ENCODE data around the gene ASB10. TPM values are rescaled to one million over a fixed set of nuclear protein-coding genes. Genes with fewer than 3 reads are reported as not detected.

Gene ASB10, protein sequence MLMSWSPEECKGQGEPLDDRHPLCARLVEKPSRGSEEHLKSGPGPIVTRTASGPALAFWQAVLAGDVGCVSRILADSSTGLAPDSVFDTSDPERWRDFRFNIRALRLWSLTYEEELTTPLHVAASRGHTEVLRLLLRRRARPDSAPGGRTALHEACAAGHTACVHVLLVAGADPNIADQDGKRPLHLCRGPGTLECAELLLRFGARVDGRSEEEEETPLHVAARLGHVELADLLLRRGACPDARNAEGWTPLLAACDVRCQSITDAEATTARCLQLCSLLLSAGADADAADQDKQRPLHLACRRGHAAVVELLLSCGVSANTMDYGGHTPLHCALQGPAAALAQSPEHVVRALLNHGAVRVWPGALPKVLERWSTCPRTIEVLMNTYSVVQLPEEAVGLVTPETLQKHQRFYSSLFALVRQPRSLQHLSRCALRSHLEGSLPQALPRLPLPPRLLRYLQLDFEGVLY
- total RNA-seq, result not detected

DNA sequence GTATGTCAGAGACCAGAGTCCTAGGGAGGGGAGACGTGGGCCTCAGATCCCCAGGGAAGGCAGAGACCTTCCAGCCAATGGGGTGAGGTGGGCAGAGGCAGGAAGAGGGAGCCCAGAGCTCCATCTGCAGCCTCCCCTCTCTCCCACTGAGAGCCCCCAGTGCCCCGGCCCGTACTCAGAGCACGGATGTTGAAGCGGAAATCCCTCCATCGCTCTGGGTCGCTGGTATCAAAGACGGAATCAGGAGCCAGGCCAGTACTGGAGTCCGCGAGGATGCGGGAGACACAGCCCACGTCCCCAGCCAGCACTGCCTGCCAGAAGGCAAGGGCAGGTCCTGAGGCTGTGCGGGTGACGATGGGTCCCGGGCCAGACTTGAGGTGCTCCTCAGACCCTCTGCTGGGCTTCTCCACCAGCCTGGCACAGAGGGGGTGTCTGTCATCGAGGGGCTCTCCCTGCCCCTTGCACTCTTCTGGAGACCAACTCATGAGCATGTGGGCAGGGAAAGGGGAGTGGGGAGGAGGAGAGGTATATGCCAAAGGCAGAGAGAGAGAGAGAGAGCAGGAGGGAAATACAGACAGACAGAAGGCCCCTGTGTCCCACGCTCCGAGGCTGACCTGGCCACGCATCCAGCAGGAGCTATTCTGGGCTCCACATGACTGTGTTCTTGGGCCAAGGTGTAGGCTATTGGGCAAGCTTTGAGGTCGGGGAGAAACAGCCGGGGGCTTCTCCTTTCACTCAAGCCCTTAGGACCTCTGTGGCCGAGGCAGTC lies at the start of gene ASB10:
ASB10 (minus strand) TSS at position 611 of the 769 bp plus-strand sequence; CDS start at position 491, 120 bp downstream.
- peaks cover 3% of the 10 kb centered on the region for H3K27me3 Mint-ChIP-seq
- no peak for DNase-seq
- H3K4me3 Mint-ChIP-seq, result no peak within 1 kb of the TSS
- no peak within 1 kb of the TSS for H3K27ac Mint-ChIP-seq
- CTCF ChIA-PET, result no interaction called here
- no peaks in the 10 kb centered on the region for H3K4me1 Mint-ChIP-seq (ENCODE audit: low read depth)
- H3K9me3 Mint-ChIP-seq, result no peaks in the 10 kb centered on the region
- POLR2A ChIA-PET, result no interaction called here
- no peaks in the 10 kb centered on the region for H3K36me3 Mint-ChIP-seq
- intact Hi-C loops (cut with micrococcal nuclease), result no loop called here

DNA sequence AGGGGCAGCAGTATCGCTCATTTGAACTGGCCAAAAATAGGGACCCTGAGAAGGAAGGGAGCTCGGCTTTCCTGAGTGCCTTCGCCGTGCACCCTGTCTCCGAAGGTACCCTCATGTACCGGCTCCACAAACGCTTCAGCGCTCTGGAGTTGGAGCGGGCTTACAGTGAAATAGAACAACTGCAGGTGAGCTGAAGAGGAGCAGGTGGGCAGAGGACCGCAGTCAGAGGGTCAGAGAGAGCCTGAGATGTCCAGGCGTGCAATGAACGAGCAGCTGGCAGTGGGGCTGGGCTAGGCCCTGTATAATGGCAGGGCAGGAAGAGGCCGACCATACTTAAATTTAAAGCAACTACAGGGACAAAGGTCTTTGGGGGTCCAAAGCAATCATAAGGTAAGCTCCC lies 49.4 kb upstream of the ASB10 start:
- Mint-ChIP-seq H3K9me3 (no peaks in the 10 kb centered on the region), H3K4me1 (ENCODE audit: low read depth) (peaks cover 25% of the 10 kb centered on the region), H3K36me3 (peaks cover 30% of the 10 kb centered on the region), H3K27me3 (no peaks in the 10 kb centered on the region), H3K4me3 (no peak overlapping the region), H3K27ac (no peak overlapping the region)
- POLR2A ChIA-PET, result interaction anchor here (2.5 kb wide), 1 partner anchor 10 kb away, joined by 10 read pairs; the partner anchor contains the start of gene ABCF2
- DNase-seq, result no peak
- CTCF ChIA-PET, result interaction anchor here (0.8 to 2.2 kb wide), 3 partner anchors 10 to 73 kb away, joined by 3 to 12 read pairs (median 4); partner anchors contain the start of gene GBX1
- intact Hi-C loops (cut with micrococcal nuclease), result no loop called here

DNA sequence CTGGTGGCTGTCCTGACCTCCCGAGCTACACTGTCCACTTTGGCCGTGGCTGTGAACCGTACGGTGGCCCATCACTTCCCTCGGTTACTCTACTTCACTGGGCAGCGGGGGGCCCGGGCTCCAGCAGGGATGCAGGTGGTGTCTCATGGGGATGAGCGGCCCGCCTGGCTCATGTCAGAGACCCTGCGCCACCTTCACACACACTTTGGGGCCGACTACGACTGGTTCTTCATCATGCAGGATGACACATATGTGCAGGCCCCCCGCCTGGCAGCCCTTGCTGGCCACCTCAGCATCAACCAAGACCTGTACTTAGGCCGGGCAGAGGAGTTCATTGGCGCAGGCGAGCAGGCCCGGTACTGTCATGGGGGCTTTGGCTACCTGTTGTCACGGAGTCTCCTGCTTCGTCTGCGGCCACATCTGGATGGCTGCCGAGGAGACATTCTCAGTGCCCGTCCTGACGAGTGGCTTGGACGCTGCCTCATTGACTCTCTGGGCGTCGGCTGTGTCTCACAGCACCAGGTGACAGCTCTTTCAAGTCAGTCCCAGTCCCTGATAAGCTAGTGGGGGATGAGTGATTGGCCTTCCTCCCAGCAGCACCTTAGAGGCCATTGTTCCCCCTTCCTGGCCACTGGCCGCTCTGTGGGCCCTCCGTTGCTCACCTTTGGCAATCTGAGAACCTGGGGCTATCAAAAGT lies 48.2 kb upstream of the ASB10 start:
- Mint-ChIP-seq H3K27me3 (no peaks in the 10 kb centered on the region), H3K36me3 (peaks cover 29% of the 10 kb centered on the region), H3K9me3 (no peaks in the 10 kb centered on the region), H3K4me1 (ENCODE audit: low read depth) (peaks cover 29% of the 10 kb centered on the region), H3K27ac (no peak overlapping the region), H3K4me3 (no peak overlapping the region)
- ChIA-PET POLR2A (no interaction called here), CTCF (interaction anchor here (3.6 kb wide), 1 partner anchor 9 kb away, joined by 37 read pairs; no protein-coding TSS in a partner anchor)
- no peak for DNase-seq
- intact Hi-C loops (cut with micrococcal nuclease), result no loop called here

DNA sequence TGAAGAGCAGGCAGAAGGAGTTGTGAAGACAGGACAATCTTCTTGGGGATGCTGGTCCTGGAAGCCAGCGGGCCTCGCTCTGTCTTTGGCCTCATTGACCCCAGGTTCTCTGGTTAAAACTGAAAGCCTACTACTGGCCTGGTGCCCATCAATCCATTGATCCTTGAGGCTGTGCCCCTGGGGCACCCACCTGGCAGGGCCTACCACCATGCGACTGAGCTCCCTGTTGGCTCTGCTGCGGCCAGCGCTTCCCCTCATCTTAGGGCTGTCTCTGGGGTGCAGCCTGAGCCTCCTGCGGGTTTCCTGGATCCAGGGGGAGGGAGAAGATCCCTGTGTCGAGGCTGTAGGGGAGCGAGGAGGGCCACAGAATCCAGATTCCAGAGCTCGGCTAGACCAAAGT lies 46.8 kb upstream of the ASB10 start:
- intact Hi-C loops (cut with micrococcal nuclease), result loop anchor here (1.0 to 2.0 kb wide), 5 partner anchors 10 to 399 kb away; partner anchors contain the start of gene FASTK
- peaks cover 29% of the 10 kb centered on the region for H3K4me1 Mint-ChIP-seq (ENCODE audit: low read depth)
- CTCF ChIA-PET, result interaction anchor here (1.0 to 3.6 kb wide), 3 partner anchors 10 to 13 kb away, joined by 3 to 37 read pairs (median 8); no protein-coding TSS in a partner anchor
- DNase-seq, result no peak
- no peaks in the 10 kb centered on the region for H3K9me3 Mint-ChIP-seq
- POLR2A ChIA-PET, result interaction anchor here (3.1 kb wide), 1 partner anchor 10 kb away, joined by 19 read pairs; no protein-coding TSS in a partner anchor
- H3K27me3 Mint-ChIP-seq, result no peaks in the 10 kb centered on the region
- peaks cover 23% of the 10 kb centered on the region for H3K36me3 Mint-ChIP-seq
- H3K27ac Mint-ChIP-seq, result peak overlapping the region; percentile 99
- peak overlapping the region; percentile 100 for H3K4me3 Mint-ChIP-seq

DNA sequence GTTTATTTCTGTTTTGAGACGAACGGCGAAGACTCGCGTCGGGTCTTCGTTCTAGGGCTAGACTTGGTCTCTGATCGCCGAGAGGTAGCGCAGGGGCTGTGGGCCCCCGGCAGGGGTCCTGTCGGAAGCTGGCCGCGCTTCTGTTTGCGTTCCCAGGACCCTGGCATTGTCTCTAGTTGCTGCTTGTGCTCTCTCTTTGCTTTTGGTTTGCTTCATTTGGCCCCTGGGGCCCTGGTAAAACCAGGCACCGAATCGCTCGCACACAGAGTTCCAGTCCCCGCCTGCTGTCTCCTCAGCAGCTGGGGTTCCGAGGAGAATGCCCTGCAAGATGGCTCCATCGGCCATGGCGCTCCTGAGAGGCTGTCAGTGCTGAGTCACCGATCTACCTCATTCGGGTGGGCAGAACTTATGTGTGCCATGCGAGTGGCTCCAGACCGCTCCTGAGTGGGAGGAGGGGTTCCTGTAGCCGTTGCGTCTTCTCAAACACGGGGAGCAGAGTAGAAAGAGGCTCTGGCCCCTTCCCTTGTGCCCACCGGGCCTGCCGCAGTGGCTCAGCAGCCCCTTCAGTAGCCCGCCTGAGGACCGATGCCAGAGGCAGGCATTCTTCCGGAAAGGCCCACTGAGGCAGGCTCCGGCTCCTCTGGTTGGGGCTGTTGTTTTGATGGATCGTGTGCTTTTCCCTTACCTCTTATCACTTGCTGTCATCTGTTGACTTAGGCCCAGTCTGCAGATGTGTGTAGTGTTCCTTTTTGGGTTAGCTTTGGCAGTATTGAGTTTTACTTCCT lies 46.1 kb upstream of the ASB10 start:
- POLR2A ChIA-PET, result interaction anchor here (0.6 to 3.1 kb wide), 2 partner anchors 11 to 215 kb away, joined by 3 to 19 read pairs; no protein-coding TSS in a partner anchor
- H3K4me1 Mint-ChIP-seq (ENCODE audit: low read depth), result peaks cover 31% of the 10 kb centered on the region
- intact Hi-C loops (cut with micrococcal nuclease), result loop anchor here (1.0 to 2.0 kb wide), 5 partner anchors 11 to 400 kb away; partner anchors contain the start of gene FASTK
- peak; percentile 88 for DNase-seq
- H3K9me3 Mint-ChIP-seq, result no peaks in the 10 kb centered on the region
- CTCF ChIA-PET, result interaction anchor here (1.5 to 3.6 kb wide), 2 partner anchors 11 to 13 kb away, joined by 8 to 37 read pairs; no protein-coding TSS in a partner anchor
- no peaks in the 10 kb centered on the region for H3K27me3 Mint-ChIP-seq
- H3K36me3 Mint-ChIP-seq, result peaks cover 23% of the 10 kb centered on the region
- H3K27ac Mint-ChIP-seq, result peak overlapping the region; percentile 99
- H3K4me3 Mint-ChIP-seq, result peak overlapping the region; percentile 100

DNA sequence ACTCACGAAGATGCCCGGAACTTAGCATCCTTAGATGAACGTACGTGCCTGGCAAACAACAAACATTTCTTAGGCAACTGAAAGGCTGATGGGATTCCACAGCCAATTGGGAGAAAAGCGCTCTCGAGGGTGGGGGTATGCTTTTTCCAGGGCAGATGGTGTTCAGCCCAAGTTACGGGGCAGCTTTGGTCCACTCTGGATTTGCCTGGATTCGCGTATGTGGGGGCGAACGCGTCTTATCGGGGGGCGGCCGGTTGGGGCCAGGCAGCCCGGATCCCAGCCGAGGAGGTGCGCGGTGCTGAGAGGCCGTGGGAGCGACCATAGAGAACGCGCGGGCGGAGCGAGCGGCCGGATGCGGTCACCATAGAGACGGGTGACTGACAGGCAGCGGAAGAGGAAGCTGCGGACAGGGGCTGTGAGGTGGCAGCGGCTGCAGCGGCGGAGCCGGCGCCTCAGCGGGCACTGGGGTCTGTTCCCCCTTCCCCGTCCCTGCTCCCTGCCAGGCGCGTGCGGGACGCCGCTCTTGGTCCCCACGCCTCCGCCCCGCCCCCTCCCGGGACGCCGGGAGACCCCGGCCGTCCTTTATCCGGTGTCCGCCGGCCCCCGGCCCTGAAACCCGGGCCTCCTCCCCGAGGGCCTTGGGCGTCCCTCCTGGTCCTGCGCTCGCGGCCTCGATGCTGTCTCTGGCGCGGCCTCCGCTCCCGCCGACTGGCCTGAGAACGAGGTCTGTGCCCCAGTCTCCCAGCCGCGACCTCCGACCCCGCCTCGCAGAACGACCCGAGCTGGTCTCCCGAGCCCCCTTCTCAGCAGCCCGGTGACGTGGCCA lies 45.3 kb upstream of the ASB10 start, which contains the start of gene CHPF2:
CHPF2 (plus strand) TSS at position 393 of the 826 bp plus-strand sequence. CDS start 1,529 bp downstream, outside the sequence.
- H3K4me1 Mint-ChIP-seq (ENCODE audit: low read depth), result peaks cover 38% of the 10 kb centered on the region
- CTCF ChIA-PET, result interaction anchor here (1.5 to 3.6 kb wide), 2 partner anchors 11 to 14 kb away, joined by 8 to 37 read pairs; no protein-coding TSS in a partner anchor
- DNase-seq, result peak; percentile 95
- H3K9me3 Mint-ChIP-seq, result no peaks in the 10 kb centered on the region
- intact Hi-C loops (cut with micrococcal nuclease), result loop anchor here (2.0 kb wide), 4 partner anchors 60 to 400 kb away; partner anchors contain the start of gene FASTK
- H3K27me3 Mint-ChIP-seq, result no peaks in the 10 kb centered on the region
- peaks cover 23% of the 10 kb centered on the region for H3K36me3 Mint-ChIP-seq
- peak within 1 kb of the TSS; percentile 100 for H3K4me3 Mint-ChIP-seq
- POLR2A ChIA-PET, result interaction anchor here (0.6 to 3.1 kb wide), 2 partner anchors 11 to 214 kb away, joined by 3 to 19 read pairs; no protein-coding TSS in a partner anchor
- H3K27ac Mint-ChIP-seq, result peak within 1 kb of the TSS; percentile 99

DNA sequence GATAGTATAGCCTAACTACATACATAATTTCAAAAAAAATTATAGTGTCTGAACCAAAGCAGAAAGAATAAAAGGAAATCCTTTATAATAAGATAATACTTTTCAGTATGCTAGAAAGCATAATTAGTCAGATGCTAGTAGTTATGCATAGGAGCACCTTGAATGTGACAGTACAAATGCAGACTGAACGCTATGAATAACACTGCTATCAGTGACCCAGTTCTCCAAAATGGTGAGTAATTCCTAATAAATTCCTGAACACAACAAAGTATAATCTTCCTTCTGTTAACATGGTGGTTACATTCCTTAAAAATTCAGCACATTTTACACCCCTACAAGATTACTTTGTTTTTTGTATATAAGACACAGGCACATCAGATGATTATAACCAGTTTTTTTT lies 44.0 kb upstream of the ASB10 start:
- H3K36me3 Mint-ChIP-seq, result peaks cover 18% of the 10 kb centered on the region
- H3K4me3 Mint-ChIP-seq, result no peak overlapping the region
- H3K9me3 Mint-ChIP-seq, result no peaks in the 10 kb centered on the region
- no peak for DNase-seq
- H3K27ac Mint-ChIP-seq, result no peak overlapping the region
- POLR2A ChIA-PET, result no interaction called here
- intact Hi-C loops (cut with micrococcal nuclease), result no loop called here
- CTCF ChIA-PET, result interaction anchor here (1.0 kb wide), 1 partner anchor 13 kb away, joined by 3 read pairs; no protein-coding TSS in a partner anchor
- H3K4me1 Mint-ChIP-seq (ENCODE audit: low read depth), result peaks cover 48% of the 10 kb centered on the region
- no peaks in the 10 kb centered on the region for H3K27me3 Mint-ChIP-seq

DNA sequence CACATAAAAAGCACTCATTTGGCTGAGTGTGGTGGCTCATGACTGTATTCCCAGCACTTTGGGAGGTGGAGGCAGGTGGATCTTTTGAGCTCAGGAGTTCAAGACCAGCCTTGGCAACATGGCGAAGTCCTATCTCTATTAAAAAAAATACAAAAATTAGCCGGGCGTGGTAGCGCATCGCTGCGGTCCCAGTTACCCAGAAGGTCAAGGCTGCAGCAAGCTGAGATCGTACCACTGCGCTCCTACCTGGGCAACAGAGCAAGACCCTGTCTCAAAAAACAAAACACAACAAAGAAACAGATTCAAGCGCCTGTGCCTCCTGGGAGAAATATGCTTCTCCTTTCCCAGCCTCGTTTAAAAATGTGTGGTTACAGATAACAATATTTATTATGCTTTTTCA lies 42.2 kb upstream of the ASB10 start:
- H3K4me3 Mint-ChIP-seq, result no peak overlapping the region
- intact Hi-C loops (cut with micrococcal nuclease), result loop anchor here (5.0 to 10.0 kb wide), 3 partner anchors 112 to 1394 kb away; partner anchors contain the start of genes RHEB and ZNF862

DNA sequence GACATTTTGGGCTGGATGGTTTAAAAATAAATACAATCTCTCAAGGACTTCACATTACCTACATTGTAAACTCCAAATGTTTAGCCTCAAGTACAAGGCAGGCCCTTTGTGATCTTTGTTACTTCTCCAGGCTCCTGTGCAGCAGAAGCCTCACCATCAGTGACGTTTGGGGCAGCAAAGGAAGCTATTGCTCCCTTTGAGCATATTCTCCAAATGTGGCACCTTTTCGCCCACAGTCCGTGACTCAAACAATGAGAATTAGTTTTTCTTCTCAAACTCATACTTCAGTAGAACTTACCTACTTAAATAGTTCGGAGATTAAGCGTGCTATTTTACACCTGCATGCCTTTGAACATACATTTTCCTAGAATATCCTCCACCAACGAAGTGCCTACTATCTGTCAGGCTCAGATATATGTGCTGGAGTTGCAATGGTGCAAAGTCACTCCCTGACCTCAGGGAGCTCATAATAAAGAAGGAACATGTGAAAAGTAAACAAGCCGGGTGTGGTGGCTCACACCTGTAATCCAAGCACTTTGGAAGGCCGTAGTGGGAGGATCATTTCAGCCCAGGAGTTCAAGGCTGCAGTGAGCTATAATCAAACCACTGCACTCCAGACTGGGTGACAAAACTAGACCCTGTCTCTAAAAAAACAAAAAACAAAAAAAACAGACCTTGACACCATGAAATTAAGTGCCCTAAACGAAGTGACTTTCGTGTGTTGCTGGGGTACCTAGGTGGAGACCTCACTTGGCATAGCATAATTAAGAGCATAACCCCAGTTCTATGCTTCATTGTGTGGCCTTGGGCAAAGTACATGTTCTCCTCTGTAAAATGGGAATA lies 41.2 kb upstream of the ASB10 start:
- Mint-ChIP-seq H3K4me3 (peak overlapping the region; percentile 99), H3K27ac (peak overlapping the region; percentile 54), H3K9me3 (no peaks in the 10 kb centered on the region), H3K27me3 (no peaks in the 10 kb centered on the region), H3K4me1 (ENCODE audit: low read depth) (peaks cover 51% of the 10 kb centered on the region), H3K36me3 (peaks cover 29% of the 10 kb centered on the region)
- ChIA-PET POLR2A (interaction anchor here (1.0 to 2.3 kb wide), 3 partner anchors 9 to 113 kb away, joined by 3 to 10 read pairs (median 4); partner anchors contain the start of gene NUB1), CTCF (interaction anchor here (1.0 to 7.4 kb wide), 3 partner anchors 15 to 104 kb away, joined by 4 to 62 read pairs (median 10); no protein-coding TSS in a partner anchor)
- intact Hi-C loops (cut with micrococcal nuclease), result loop anchor here (5.0 to 10.0 kb wide), 3 partner anchors 111 to 1393 kb away; partner anchors contain the start of genes RHEB and ZNF862
- no peak for DNase-seq

More for the DNA sequence above, 42.2 kb upstream of the ASB10 start:
- no peaks in the 10 kb centered on the region for H3K27me3 Mint-ChIP-seq
- DNase-seq, result no peak
- H3K36me3 Mint-ChIP-seq, result peaks cover 27% of the 10 kb centered on the region
- H3K9me3 Mint-ChIP-seq, result no peaks in the 10 kb centered on the region
- peaks cover 60% of the 10 kb centered on the region for H3K4me1 Mint-ChIP-seq (ENCODE audit: low read depth)
- POLR2A ChIA-PET, result no interaction called here
- CTCF ChIA-PET, result interaction anchor here (7.4 kb wide), 1 partner anchor 14 kb away, joined by 62 read pairs; no protein-coding TSS in a partner anchor
- H3K27ac Mint-ChIP-seq, result no peak overlapping the region

Measured in activated CD4-positive, alpha-beta memory T cell treated with anti-CD3 and anti-CD28 coated beads for 36 hours (primary cell).